ENCODE results near the gene RNF187.
A peak's percentile ranks its signal among the peaks of the same experiment; 100 is the strongest.

The RNF187 gene

DNA sequence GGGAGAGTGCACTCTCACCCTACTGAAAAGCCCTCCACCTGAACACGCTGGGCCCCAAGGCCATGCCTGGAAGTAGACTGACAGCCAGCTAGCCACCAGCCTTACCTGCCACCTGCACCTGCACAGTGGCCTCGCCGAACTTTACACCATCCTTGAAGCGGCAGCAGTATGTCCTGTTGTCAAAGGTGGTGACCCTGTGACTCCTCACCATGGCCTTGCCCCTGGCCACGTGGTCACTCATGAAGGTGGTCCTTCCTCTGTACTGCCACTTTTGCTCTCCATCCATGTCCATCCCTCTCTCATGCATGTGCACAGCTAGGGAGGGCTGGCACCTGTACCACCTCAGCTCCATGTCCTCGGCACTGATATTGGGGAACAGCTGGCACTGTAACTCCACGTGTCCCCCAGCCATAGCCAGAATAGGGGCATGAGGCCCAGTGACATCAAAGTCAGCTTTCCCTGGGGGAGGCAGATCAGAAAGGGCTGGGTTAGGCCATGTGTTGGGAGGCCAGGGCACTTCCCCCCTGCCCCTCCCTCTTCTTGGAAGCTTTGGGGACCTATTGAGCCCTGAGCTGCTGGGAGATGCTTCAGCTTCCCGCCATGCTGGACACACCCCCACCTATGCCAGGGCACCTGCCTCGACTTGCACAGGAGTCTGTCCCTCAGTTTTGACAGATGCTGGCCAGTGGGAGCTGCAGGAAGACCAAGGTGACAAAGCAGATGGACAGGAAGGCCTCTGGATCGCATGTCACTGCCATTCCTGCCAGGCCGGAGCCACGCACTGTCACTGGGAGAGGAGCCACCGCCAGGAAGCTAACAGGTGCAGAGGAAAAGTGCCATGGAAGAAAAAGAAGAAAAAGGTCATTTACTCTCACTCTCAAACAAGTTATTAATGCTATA, 24.6 kb downstream of the RNF187 start:
- Histone ChIP-seq H3K9ac (ENCODE audit: low read length in 2 of 2) (no peak overlapping the region), H3K9me3 (ENCODE audit: control insufficient read depth in 2 of 2, low read length in 2 of 2) (no peaks in the 10 kb centered on the region), H3K27me3 (ENCODE audit: control insufficient read depth in 1 of 2, insufficient read depth in 2 of 2, low read length in 2 of 2) (peaks cover 0 to 7% of the 10 kb centered on the region in 2 donors), H3K36me3 (ENCODE audit: control insufficient read depth in 2 of 2, insufficient read depth in 2 of 2, low read length in 2 of 2) (no peaks in the 10 kb centered on the region), H3K4me3 (ENCODE audit: low read length in 2 of 2) (no peak overlapping the region), H3K27ac (ENCODE audit: low read length) (no peak overlapping the region), H3K4me1 (ENCODE audit: control insufficient read depth, insufficient read depth, low read length) (no peaks in the 10 kb centered on the region)

DNA sequence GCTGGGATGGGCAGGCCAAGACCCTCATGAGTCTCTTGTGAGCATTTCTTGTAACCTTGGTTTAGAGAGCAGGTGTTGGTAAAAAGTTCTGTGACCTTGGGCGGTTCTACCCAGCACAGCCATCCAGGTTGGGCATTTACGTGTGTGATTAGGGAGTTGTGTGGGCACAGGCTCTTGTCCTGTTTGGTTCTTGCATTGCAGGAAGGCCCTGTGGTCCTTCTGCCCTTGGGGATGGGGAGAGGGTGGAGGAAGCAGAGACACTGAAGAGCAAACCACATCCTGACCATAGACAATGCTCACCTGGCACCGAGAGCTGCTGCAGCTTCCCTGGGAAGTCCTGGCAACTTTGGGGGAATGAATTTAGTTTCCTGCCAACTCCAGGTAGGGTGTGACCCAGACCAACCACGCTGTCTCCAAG, 25.6 kb downstream of the RNF187 start:
- Histone ChIP-seq H3K4me1 (ENCODE audit: control insufficient read depth, insufficient read depth, low read length) (no peaks in the 10 kb centered on the region), H3K9me3 (ENCODE audit: control insufficient read depth in 2 of 2, low read length in 2 of 2) (no peaks in the 10 kb centered on the region), H3K36me3 (ENCODE audit: control insufficient read depth in 2 of 2, insufficient read depth in 2 of 2, low read length in 2 of 2) (no peaks in the 10 kb centered on the region), H3K27me3 (ENCODE audit: control insufficient read depth in 1 of 2, insufficient read depth in 2 of 2, low read length in 2 of 2) (peaks cover 0 to 8% of the 10 kb centered on the region in 2 donors), H3K4me3 (ENCODE audit: low read length in 2 of 2) (no peak overlapping the region), H3K27ac (ENCODE audit: low read length) (no peak overlapping the region), H3K9ac (ENCODE audit: low read length in 2 of 2) (no peak overlapping the region)

DNA sequence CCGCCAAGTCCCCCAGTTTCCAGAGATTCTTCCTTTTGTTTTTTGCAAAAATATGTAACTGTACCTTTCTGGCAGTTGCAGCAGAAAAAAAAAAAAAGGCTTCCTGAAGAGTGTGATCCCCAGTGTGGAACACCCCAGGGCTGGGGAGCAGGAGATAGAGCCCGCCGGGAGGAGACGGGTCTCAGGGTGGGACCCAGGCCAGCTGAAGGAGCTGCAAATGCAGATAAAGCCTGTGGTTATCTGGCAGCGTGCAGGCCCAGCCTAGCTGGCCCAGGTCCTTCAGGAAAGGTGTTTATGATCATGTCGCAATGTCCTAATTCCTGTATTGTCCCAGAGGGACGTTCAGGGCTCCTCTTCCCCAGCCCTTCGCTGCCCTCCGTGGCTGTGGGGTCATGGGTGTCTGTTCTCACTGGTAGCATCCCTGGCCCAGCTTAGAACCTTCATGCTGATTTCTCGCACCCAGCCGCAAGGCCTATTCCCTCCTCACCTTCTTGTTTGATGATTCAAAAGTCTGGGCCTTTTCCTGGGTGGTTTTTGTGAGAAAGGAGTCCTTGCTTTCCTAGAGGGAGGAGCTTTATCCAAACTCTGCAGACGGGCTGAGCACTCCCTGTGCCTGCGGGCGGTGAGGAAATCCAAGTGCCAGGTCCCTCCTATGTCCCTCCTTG, 26.2 kb downstream of the RNF187 start:
- Histone ChIP-seq H3K4me1 (ENCODE audit: control insufficient read depth, insufficient read depth, low read length) (no peaks in the 10 kb centered on the region), H3K9me3 (ENCODE audit: control insufficient read depth in 2 of 2, low read length in 2 of 2) (no peaks in the 10 kb centered on the region), H3K27me3 (ENCODE audit: control insufficient read depth in 1 of 2, insufficient read depth in 2 of 2, low read length in 2 of 2) (peaks cover 0 to 8% of the 10 kb centered on the region in 2 donors), H3K36me3 (ENCODE audit: control insufficient read depth in 2 of 2, insufficient read depth in 2 of 2, low read length in 2 of 2) (no peaks in the 10 kb centered on the region), H3K9ac (ENCODE audit: low read length in 2 of 2) (no peak overlapping the region), H3K27ac (ENCODE audit: low read length) (no peak overlapping the region), H3K4me3 (ENCODE audit: low read length in 2 of 2) (no peak overlapping the region)

DNA sequence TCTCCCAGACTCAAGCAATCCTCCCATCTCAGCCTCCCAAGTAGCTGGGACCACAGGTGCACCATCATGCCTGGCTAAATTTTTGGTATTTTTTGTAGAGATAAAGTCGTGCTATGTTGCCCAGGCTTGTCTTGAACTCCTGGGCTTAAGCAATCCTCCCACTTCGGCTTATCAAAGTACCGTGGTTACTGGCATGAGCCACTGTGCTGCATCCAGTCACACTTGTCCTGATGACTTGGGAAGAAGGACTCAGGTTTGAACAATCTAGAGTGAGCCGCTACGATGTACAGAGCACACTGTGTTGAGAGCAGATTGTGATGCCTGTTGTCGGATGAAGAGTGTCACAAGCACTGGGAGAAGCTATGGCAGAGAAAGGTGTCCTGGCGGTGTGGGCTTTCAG, 27.2 kb downstream of the RNF187 start:
- Histone ChIP-seq H3K27ac (ENCODE audit: low read length) (no peak overlapping the region), H3K4me3 (ENCODE audit: low read length in 2 of 2) (no peak overlapping the region), H3K36me3 (ENCODE audit: control insufficient read depth in 2 of 2, insufficient read depth in 2 of 2, low read length in 2 of 2) (no peaks in the 10 kb centered on the region), H3K4me1 (ENCODE audit: control insufficient read depth, insufficient read depth, low read length) (no peaks in the 10 kb centered on the region), H3K27me3 (ENCODE audit: control insufficient read depth in 1 of 2, insufficient read depth in 2 of 2, low read length in 2 of 2) (peaks cover 0 to 8% of the 10 kb centered on the region in 2 donors), H3K9ac (ENCODE audit: low read length in 2 of 2) (no peak overlapping the region), H3K9me3 (ENCODE audit: control insufficient read depth in 2 of 2, low read length in 2 of 2) (no peaks in the 10 kb centered on the region)

DNA sequence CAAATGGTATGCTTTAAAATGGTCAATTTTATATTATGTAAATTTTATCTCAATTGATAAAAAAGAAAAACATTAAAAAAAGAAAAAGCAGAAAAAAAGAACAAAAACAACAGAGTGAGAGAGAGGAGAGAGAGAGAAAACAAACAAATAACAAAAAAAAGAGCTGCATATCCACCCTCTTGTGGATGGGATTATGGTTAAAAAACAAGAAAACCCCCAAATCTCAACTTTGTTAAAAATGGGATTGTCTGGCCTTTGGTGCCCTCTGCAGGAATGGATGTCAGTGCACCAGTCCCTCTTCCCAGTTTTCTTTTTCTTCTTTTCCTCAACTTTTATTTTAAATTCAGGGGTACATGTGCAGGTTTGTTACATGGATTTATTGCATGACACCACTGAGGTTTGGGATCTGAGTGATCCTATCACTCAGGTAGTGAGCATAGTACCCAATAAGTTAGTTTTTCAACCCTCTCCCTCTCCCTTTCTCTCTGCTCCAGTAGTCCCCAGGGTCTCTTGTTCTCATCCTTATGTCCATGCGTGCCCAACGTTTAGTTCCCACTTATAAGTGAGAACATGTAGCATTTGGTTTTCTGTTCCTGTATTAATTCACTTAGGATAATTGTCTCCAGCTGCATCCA, 28.1 kb downstream of the RNF187 start:
- no peaks in the 10 kb centered on the region for H3K36me3 ChIP-seq (ENCODE audit: control insufficient read depth in 2 of 2, insufficient read depth in 2 of 2, low read length in 2 of 2)
- no peak overlapping the region for H3K27ac ChIP-seq (ENCODE audit: low read length)
- no peak overlapping the region for H3K4me3 ChIP-seq (ENCODE audit: low read length in 2 of 2)
- H3K9me3 ChIP-seq (ENCODE audit: control insufficient read depth in 2 of 2, low read length in 2 of 2) = no peaks in the 10 kb centered on the region
- no peaks in the 10 kb centered on the region for H3K4me1 ChIP-seq (ENCODE audit: control insufficient read depth, insufficient read depth, low read length)
- no peak overlapping the region for H3K9ac ChIP-seq (ENCODE audit: low read length in 2 of 2)
- H3K27me3 ChIP-seq (ENCODE audit: control insufficient read depth in 1 of 2, insufficient read depth in 2 of 2, low read length in 2 of 2) = peaks cover 0 to 8% of the 10 kb centered on the region in 2 donors

DNA sequence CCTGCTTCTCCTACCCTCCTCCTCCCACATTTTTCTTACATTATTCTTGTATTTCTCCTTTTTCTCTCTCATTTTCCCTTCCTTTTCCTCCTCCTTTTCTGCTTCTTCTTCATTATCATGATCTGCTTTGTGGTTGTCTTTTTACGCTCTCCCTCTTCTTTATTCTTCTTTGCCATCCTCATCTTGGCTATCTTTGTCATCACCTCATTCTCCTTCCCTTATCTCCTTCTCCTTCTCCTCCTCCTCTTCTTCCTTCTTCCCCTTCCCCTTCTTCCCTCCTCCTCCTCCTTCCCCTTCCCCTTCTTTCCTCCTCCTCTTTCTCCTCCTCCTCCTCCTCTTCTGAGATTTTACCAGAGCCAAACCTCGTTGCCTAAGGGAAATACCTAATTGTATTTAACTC, 30.5 kb downstream of the RNF187 start:
- Histone ChIP-seq H3K9me3 (ENCODE audit: control insufficient read depth in 2 of 2, low read length in 2 of 2) (no peaks in the 10 kb centered on the region), H3K4me3 (ENCODE audit: low read length in 2 of 2) (no peak overlapping the region), H3K27ac (ENCODE audit: low read length) (no peak overlapping the region), H3K27me3 (ENCODE audit: control insufficient read depth in 1 of 2, insufficient read depth in 2 of 2, low read length in 2 of 2) (peaks cover 0 to 4% of the 10 kb centered on the region in 2 donors), H3K9ac (ENCODE audit: low read length in 2 of 2) (no peak overlapping the region), H3K4me1 (ENCODE audit: control insufficient read depth, insufficient read depth, low read length) (no peaks in the 10 kb centered on the region), H3K36me3 (ENCODE audit: control insufficient read depth in 2 of 2, insufficient read depth in 2 of 2, low read length in 2 of 2) (no peaks in the 10 kb centered on the region)

DNA sequence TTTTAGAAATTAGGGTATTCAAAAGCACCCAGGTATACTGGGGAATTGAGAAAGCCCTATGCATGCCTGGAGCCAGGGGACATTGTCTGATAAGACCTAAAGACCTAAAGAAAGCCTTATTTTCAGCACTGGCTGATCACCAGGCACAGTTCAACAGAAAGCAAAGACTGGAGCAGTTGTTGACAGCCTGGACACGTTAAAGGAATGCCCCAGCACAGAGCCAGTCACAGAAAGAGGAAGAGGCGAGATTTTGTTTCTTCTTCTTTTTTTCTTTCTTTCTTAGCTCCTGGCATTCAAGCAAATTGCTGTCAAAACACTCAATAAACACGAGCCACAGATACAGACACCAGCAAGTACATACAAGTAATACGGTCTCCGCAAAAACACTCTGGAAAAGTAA, 40.4 kb downstream of the RNF187 start:
- H3K27me3 ChIP-seq (ENCODE audit: control insufficient read depth in 1 of 2, insufficient read depth in 2 of 2, low read length in 2 of 2) = no peaks in the 10 kb centered on the region
- peaks cover 8% of the 10 kb centered on the region for H3K4me1 ChIP-seq (ENCODE audit: control insufficient read depth, insufficient read depth, low read length)
- peak overlapping the region in 1 of 2 donors; percentile 52 for H3K4me3 ChIP-seq (ENCODE audit: low read length in 2 of 2)

DNA sequence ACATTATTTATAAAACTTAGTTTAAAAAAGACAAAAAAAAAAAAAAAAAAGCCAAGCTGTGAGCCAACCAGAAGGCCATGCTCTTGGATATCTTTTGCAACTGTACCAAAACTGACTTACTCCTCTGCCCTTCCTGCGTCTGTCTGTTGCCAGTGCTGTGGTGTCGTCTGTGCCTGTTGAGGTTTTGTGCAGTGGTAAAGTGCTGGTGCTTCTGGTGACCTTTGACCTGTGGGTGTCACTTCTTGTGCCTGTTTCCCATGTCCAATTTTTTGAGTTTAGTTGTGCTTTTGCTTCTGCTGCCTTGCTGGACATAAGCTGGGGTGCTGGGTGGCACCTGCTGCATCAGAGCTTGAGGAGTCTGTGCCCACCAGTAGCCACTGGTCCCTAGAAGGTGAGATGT, 41.4 kb downstream of the RNF187 start:
- no peak overlapping the region for H3K9ac ChIP-seq (ENCODE audit: low read length in 2 of 2)
- H3K4me3 ChIP-seq (ENCODE audit: low read length in 2 of 2) = no peak overlapping the region
- no peaks in the 10 kb centered on the region for H3K36me3 ChIP-seq (ENCODE audit: control insufficient read depth in 2 of 2, insufficient read depth in 2 of 2, low read length in 2 of 2)

More for the DNA sequence above, 40.4 kb downstream of the RNF187 start:
- no peak overlapping the region for H3K27ac ChIP-seq (ENCODE audit: low read length)
- H3K9me3 ChIP-seq (ENCODE audit: control insufficient read depth in 2 of 2, low read length in 2 of 2) = no peaks in the 10 kb centered on the region
- H3K36me3 ChIP-seq (ENCODE audit: control insufficient read depth in 2 of 2, insufficient read depth in 2 of 2, low read length in 2 of 2) = no peaks in the 10 kb centered on the region
- H3K9ac ChIP-seq (ENCODE audit: low read length in 2 of 2) = no peak overlapping the region

DNA sequence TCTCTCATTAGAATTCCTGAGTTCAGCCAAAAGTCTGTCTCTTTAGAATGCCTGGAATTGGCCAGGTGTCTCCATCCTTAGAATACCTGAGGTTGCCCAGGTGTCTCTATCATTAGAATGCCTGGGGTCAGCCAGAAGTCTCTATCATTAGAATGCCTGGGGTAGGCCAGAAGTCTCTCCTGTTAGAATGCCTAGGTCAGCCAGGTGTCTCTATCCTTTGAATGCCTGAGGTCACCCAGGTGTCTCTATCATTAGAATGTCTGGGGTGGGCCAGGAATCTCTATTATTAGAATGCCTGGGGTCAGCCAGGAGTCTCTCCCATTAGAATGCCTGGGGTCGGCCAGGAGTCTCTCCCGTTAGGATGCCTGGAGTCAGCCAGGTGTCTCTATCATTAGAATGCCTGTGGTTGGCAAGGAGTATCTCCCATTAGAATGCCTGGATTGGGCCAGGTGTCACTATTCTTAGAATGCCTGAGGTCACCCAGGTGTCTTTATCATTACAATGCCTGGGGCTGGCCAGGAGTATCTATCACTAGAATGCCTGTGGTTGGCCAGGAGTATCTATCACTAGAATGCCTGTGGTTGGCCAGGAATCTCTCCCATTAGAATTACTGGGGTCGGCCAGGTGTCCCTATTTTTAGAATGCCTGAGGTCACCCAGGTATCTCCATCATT, 43.0 kb downstream of the RNF187 start:
- H3K27me3 ChIP-seq (ENCODE audit: control insufficient read depth in 1 of 2, insufficient read depth in 2 of 2, low read length in 2 of 2) = no peaks in the 10 kb centered on the region
- peaks cover 8% of the 10 kb centered on the region for H3K4me1 ChIP-seq (ENCODE audit: control insufficient read depth, insufficient read depth, low read length)

More for the DNA sequence above, 41.4 kb downstream of the RNF187 start:
- Histone ChIP-seq H3K9me3 (ENCODE audit: control insufficient read depth in 2 of 2, low read length in 2 of 2) (no peaks in the 10 kb centered on the region), H3K4me1 (ENCODE audit: control insufficient read depth, insufficient read depth, low read length) (peaks cover 8% of the 10 kb centered on the region), H3K27me3 (ENCODE audit: control insufficient read depth in 1 of 2, insufficient read depth in 2 of 2, low read length in 2 of 2) (no peaks in the 10 kb centered on the region), H3K27ac (ENCODE audit: low read length) (no peak overlapping the region)

DNA sequence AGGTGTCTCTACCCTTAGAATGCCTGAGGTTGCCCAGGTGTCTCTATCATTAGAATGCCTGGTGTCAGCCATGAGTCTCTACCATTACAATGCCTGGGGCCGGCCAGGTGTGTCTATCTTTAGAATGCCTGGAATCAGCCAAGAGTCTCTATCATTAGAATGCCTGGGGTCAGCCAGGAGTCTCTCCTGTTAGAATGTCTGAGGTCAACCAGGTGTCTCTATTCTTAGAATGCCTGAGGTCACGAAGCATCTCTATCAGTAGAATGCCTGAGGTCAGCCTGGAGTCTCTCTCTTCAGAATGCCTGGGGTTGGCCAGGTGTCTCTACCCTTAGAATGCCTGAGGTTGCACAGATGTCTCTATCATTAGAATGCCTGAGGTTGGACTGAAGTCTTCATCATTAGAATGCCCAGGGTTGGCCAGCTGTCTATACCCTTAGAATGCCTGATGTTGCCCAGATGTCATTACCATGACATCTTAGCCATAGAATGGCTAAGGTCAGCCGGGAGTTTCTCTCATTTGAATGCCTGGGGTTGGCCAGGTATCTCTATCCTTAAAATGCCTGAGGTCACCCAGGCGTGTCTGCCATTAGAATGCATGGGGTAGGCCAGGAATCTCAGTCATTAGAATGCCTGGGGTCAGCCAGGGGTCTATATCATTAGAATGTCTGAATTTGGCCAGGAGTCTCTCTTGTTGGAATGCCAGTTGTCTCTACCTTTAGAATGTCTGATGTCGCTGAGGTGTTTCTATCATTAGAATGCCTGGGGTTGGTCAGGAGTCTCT, 44.0 kb downstream of the RNF187 start:
- peaks cover 8% of the 10 kb centered on the region for H3K4me1 ChIP-seq (ENCODE audit: control insufficient read depth, insufficient read depth, low read length)
- no peaks in the 10 kb centered on the region for H3K27me3 ChIP-seq (ENCODE audit: control insufficient read depth in 1 of 2, insufficient read depth in 2 of 2, low read length in 2 of 2)
- no peaks in the 10 kb centered on the region for H3K9me3 ChIP-seq (ENCODE audit: control insufficient read depth in 2 of 2, low read length in 2 of 2)
- H3K4me3 ChIP-seq (ENCODE audit: low read length in 2 of 2) = no peak overlapping the region
- no peak overlapping the region for H3K27ac ChIP-seq (ENCODE audit: low read length)
- no peak overlapping the region for H3K9ac ChIP-seq (ENCODE audit: low read length in 2 of 2)
- H3K36me3 ChIP-seq (ENCODE audit: control insufficient read depth in 2 of 2, insufficient read depth in 2 of 2, low read length in 2 of 2) = no peaks in the 10 kb centered on the region

More for the DNA sequence above, 43.0 kb downstream of the RNF187 start:
- Histone ChIP-seq H3K36me3 (ENCODE audit: control insufficient read depth in 2 of 2, insufficient read depth in 2 of 2, low read length in 2 of 2) (no peaks in the 10 kb centered on the region), H3K9me3 (ENCODE audit: control insufficient read depth in 2 of 2, low read length in 2 of 2) (no peaks in the 10 kb centered on the region), H3K27ac (ENCODE audit: low read length) (no peak overlapping the region), H3K9ac (ENCODE audit: low read length in 2 of 2) (no peak overlapping the region), H3K4me3 (ENCODE audit: low read length in 2 of 2) (no peak overlapping the region)

Data from stomach smooth muscle (tissue), 2 donors.